Measurements from ENCODE around the gene LKAAEAR1. TPM values are rescaled to one million over a fixed set of nuclear protein-coding genes. Genes with fewer than 3 reads are reported as not detected.

The LKAAEAR1 gene
- total RNA-seq, 1 donor from 2014 or later, result not detected

- no peak overlapping the region for H3K27ac Mint-ChIP-seq (ENCODE audit: unreplicated experiment)
- peaks cover 4% of the 10 kb centered on the region for H3K4me1 Mint-ChIP-seq
- TF ChIP-seq CTCF (conservative IDR thresholded peaks at IDR 0.05), result no peak
- H3K27me3 Mint-ChIP-seq (ENCODE audit: low read depth), result peaks cover 92% of the 10 kb centered on the region
- H3K9me3 Mint-ChIP-seq, result no peaks in the 10 kb centered on the region
- DNase-seq (ENCODE audit: low read depth, low spot score), result no peak
- H3K4me3 Mint-ChIP-seq, result no peak overlapping the region
- no peaks in the 10 kb centered on the region for H3K36me3 Mint-ChIP-seq (ENCODE audit: low read depth)
Observed at GRCh38 chr20:64041781-64042053, 42.5 kb downstream of the LKAAEAR1 start.

- Mint-ChIP-seq H3K36me3 (ENCODE audit: low read depth) (no peaks in the 10 kb centered on the region), H3K27ac (ENCODE audit: unreplicated experiment) (no peak overlapping the region), H3K4me3 (peak overlapping the region; percentile 39), H3K27me3 (ENCODE audit: low read depth) (peaks cover 92% of the 10 kb centered on the region), H3K9me3 (no peaks in the 10 kb centered on the region), H3K4me1 (peaks cover 4% of the 10 kb centered on the region)
- TF ChIP-seq CTCF (conservative IDR thresholded peaks at IDR 0.05), result no peak
- no peak for DNase-seq (ENCODE audit: low read depth, low spot score)
Observed at GRCh38 chr20:64041040-64041780, 43.0 kb downstream of the LKAAEAR1 start.

DNA sequence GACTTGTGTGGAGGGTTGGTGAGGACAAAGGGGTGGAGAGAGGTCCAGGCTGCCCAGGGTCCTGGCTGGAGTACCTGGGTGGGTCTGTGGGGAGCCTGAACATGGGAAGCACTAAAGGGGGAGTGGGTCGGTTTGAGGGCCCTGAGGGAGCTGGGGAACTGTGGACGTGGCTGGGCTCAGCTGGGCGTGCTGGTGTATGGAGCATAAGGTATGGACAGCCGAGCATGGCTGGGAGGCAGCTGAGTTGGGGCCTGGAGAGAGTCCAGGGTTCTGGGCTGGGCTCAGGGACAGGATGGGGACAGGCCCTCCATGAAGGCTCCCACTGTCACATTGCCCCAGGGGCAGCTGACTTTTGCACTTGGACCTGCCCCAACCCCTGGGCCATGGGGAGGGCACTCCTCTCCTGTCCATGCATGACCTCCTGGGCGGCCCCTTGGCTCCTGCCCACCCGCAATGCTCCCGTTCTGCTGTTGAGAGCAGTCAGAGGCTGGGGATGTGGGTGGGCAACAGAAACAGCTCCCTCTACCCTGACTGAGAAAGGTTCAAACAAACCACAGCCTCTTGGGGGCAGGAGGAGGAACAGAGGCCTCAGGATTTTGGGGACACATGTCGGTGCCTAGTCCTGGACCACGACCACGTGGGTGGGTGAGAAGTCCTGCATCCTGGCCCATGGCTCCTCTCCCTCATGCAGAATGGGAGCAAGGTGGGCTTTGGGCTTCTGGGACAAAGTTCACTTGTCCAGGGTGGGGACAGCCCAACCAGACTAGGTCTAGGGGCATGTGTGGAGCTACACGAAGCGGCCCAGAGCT is 43.8 kb downstream of the LKAAEAR1 start:
- H3K36me3 Mint-ChIP-seq (ENCODE audit: low read depth), result no peaks in the 10 kb centered on the region
- peaks cover 85% of the 10 kb centered on the region for H3K27me3 Mint-ChIP-seq (ENCODE audit: low read depth)
- no peak overlapping the region for H3K27ac Mint-ChIP-seq (ENCODE audit: unreplicated experiment)

GRCh38 chr20:64039293-64040160 is 44.7 kb downstream of the LKAAEAR1 start:
- Mint-ChIP-seq H3K27ac (ENCODE audit: unreplicated experiment) (no peak overlapping the region), H3K4me1 (peaks cover 4% of the 10 kb centered on the region), H3K4me3 (peak overlapping the region; percentile 67), H3K9me3 (no peaks in the 10 kb centered on the region), H3K27me3 (ENCODE audit: low read depth) (peaks cover 82% of the 10 kb centered on the region), H3K36me3 (ENCODE audit: low read depth) (no peaks in the 10 kb centered on the region)
- TF ChIP-seq CTCF (conservative IDR thresholded peaks at IDR 0.05), result no peak
- DNase-seq (ENCODE audit: low read depth, low spot score), result no peak

More for the DNA sequence above, 43.8 kb downstream of the LKAAEAR1 start:
- Mint-ChIP-seq H3K9me3 (no peaks in the 10 kb centered on the region), H3K4me1 (peaks cover 4% of the 10 kb centered on the region), H3K4me3 (peak overlapping the region; percentile 46)
- no peak for TF ChIP-seq CTCF (conservative IDR thresholded peaks at IDR 0.05)
- no peak for DNase-seq (ENCODE audit: low read depth, low spot score)

GRCh38 chr20:64038565-64039292 is 45.5 kb downstream of the LKAAEAR1 start:
- Mint-ChIP-seq H3K9me3 (no peaks in the 10 kb centered on the region), H3K4me1 (peaks cover 4% of the 10 kb centered on the region), H3K4me3 (peak overlapping the region; percentile 57), H3K36me3 (ENCODE audit: low read depth) (no peaks in the 10 kb centered on the region), H3K27me3 (ENCODE audit: low read depth) (peaks cover 74% of the 10 kb centered on the region), H3K27ac (ENCODE audit: unreplicated experiment) (no peak overlapping the region)
- DNase-seq (ENCODE audit: low read depth, low spot score), result peak; percentile 71
- TF ChIP-seq CTCF (conservative IDR thresholded peaks at IDR 0.05), result peak; percentile 72

Measured in neural crest cell (in vitro differentiated cells).